ENCODE measurements around the gene CP.

- no peak for TF ChIP-seq CTCF (IDR thresholded peaks at IDR 0.05)
- no peak for TF ChIP-seq EZH2 (IDR thresholded peaks at IDR 0.05; ENCODE audit: borderline replicate concordance, insufficient read depth, low read depth, low read length, poor library complexity, severe bottlenecking)
Observed at GRCh38 chr3:149145974-149146373, 75.7 kb downstream of the CP start.

Data from B cell (primary cell).